NCI-H2081 (cell line): ENCODE measurements around the gene P2RY14.
"Not testable (repeated sequence)": the region's sequence is repeated elsewhere in the genome, so short reads cannot be mapped to it uniquely, and the experiment has no call there.

Experiments
- DNase-seq, 2 experiments: peaks; one replicate each; lab custom pipeline; 2025; lab: John Stamatoyannopoulos, UW

The P2RY14 gene

DNA sequence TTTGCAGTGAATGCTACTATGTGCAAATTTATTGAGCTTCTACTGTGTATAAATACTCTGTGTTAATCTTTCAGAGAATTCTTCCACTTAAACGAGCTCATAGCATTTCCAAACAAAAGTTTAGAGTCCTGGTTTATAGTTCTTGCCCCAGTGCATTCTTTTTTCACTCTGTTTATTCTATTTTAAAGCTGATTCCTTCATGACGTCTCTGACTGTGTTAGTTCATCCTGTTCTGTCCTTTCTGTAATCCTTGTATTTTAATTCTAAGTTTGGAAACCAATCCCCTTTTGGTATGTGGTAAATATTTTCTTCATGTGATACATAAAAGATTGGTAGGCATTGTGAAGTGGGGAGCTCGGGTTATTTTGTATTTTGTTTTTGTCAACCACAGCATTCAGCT is 18.7 kb downstream of the P2RY14 start:
- DNase-seq = no peak

DNA sequence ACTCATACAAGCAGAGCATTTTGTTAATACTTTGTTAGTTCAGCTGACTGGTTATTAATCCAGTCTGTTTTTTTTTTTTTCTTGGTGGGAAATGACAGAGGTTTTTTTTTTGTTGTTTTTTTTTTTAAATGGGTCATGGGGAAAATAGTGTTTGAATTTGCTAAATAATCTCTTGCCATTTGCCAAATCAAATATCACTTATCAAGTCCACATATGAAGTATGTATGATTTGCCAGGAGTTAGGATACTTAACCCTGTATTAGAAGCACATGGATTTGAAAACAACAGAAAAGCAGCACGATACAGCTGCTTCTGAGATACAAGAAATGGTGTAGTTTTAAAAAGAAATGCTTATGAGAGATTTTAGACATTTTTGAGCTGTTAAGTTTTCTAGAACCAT is 21.6 kb downstream of the P2RY14 start:
- no peak for DNase-seq

DNA sequence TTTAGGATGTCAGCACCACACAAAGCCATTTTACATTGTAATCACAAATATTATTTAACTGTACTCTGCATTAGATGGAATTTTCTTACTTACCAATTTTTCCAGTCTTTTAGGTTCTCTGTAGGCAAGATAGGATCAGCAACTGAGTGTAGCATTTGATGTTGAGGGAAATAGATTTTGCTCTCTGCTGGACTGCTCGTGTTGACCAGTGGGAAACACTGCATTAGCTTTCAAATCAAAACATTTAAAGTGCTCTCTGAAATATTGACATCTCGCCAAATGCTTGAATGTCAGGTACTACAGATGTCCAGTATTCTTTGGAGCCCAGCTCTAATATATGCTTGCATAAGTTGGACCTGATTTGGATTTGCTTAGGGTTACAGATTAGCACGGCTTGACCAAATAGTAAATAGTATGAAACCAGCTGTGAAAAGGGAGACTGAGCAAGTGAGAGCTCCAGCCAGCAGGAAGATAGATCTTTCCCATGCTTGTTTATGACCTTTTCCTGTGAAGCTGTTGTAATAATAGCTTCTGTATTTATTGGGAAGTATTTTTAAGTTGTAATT is 29.5 kb downstream of the P2RY14 start:
- peak in 1 of 2 experiments; percentile 32 for DNase-seq

DNA sequence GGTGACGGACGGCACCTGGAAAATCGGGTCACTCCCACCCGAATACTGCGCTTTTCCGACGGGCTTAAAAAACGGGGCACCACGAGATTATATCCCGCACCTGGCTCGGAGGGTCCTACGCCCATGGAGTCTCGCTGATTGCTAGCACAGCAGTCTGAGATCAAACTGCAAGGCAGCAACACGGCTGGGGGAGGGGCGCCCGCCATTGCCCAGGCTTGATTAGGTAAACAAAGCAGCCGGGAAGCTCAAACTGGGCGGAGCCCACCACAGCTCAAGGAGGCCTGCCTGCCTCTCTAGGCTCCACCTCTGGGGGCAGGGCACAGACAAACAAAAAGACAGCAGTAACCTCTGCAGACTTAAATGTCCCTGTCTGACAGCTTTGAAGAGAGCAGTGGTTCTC is 36.3 kb downstream of the P2RY14 start:
- not testable (repeated sequence) for DNase-seq

DNA sequence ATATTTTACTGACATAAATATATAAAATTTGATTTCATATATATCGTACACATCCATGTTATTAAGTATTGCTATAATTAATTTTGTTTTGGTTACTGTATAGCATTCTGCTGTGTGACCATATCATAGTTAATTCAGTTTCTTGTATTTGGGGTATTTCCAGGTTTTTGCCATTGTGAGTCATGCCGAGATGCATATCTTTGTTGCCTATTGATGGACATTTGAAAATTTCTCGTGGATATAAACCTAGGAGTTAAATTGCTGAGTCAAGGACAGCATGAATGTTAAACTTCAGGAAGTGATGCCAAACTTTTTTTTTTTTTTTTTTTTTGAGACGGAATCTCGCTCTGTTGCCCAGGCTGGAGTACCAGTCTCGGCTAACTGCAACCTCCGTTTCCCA is 41.6 kb downstream of the P2RY14 start:
- DNase-seq = no peak

DNA sequence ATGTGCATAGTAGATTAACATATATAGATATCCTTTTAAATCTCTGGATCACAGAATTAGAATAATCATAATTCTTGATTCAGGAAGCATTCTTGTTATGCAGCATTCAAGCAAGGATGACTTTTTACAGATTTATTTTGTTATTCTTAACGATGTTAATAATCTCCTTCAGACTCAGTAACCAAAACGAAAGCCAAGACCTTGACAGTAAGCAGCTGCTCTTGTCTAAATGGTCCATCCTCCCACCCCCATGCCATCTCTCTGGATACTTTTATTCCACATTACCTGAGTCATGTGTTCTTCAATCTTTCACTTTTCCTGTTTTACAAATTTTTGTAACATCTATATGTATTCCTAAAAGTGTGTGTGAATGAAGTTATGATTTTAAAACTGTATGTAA is 42.0 kb downstream of the P2RY14 start:
- no peak for DNase-seq

DNA sequence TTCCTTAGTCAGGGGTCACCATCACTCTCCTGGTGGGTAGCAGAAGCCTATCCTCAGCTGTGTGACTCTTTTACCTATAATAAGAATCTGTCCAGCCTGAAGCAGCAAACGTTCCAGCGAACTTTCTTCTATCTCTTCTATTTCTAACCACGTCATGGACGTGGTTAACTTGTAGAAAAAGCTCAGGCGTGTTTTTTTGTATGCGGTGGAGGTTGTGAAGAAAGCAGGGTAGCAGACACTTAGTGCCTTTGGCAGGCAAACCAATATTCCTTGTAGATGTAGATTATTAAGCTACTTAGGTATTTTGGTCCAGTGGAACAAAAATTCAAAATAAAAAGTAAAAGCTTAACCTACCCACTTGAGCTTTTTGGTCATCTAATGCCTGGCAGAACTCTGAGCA is 43.5 kb downstream of the P2RY14 start:
- no peak for DNase-seq

DNA sequence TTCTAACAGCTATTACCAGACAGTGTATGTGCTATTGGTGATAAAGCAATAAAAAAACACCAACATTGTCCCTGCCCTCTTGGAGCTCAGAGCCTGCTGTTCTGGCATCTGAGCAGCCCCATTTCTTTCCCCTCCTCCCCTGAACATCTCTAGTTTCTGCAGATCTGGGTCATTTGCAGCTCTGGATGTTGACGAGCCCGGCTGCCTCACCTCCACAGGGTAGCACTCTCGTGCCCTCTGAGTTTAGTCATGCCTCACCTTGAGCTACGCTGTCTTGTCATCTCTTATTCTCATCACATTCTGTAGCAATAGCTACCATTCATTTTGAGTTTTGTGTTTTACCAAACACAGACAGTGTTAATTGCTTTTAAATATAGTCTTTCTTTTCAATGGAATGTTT is 45.4 kb downstream of the P2RY14 start:
- no peak for DNase-seq

DNA sequence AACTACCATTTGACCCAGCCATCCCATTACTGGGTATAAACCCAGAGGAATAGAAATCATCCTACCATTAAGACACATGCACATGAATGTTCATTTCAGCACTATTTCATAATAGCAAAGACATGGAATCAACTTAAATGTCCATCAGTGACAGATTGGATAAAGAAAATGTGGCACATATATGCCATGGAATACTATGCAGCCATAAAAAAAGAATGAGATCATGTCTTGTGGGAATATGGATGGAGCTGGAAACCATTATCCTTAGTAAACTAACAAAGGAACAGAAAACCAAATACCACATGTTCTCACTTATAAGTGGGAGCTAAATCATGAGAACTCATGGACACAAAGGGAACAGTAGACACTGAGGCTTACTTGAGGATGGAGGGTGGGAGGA is 45.9 kb downstream of the P2RY14 start:
- not testable (repeated sequence) for DNase-seq

DNA sequence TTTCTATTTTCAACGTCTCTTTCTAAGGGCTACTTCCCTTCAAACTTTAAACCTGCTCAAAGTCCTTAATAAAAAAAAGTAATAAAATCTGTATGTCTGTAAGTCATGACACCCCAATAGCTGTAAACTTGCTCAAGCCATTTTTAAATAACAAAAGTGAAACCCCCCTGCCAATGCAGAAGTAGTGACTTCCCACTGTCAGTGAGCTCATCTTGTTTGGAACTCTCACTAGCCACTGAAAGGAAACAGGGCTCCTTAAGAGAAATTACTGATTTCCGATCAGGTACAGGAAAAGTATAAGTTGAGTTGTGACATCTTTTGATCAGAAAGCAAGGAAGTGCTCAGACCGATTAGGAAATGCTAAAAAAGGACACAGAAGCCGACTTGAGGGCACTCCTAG is 47.7 kb downstream of the P2RY14 start:
- DNase-seq = no peak

DNA sequence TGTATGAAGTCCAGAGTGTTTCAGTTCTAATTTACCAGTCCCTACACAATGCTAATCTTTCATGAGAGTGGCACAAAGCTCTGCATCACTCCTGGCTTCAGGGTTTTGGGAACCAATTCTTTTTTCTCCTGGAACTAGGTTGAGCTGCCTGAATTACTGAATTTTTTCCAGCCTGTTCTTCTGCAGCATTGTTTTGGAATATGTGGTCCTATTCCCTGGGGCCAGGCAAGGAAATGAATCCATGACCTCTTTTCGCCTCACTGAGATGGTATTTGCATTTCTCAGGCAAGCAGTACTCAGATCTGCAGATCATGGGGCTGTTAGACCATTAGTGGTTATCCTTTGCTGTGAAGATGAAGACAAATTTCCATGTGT is 49.7 kb downstream of the P2RY14 start:
- DNase-seq = no peak

DNA sequence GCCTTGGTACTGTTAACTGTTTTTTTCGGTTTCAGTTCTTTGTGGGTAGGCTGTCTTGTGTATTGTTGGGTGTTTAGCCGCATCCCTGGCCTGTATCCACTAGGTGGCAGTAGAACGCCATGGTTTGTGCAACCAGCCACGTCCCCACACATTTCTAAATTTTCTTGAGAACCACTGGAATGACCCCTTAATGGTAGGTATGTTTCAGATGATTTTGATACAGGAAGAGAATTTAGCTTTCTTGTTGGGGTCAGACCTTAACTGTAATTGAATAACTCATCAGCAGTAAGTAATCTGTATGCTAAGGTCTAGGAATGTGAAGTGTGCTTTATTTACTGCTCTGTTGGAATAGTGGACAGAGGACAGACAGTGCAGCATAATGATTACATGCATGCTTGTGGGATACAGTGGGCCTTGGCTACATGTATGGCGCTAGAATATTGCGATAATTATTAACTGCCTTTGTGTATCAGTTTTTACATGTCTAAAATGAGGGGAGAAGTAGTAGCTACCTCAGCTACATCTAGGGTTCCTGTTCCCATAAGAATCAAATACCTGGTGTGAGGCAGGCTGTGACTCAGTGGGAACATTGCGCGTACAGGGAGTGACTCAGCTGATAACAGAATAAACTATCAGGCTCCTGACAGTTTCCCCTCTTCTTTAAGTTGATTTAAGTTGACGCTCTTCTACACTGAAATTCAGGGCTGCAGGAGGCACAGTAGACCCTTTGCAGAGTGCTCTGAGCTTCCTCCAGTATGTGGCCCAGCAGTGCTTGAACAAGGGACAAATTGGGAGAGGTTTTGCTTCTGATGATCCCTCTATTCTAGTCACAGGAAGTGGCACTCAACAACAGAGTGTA is 50.3 kb downstream of the P2RY14 start:
- DNase-seq = peak; percentile 76 to 79

DNA sequence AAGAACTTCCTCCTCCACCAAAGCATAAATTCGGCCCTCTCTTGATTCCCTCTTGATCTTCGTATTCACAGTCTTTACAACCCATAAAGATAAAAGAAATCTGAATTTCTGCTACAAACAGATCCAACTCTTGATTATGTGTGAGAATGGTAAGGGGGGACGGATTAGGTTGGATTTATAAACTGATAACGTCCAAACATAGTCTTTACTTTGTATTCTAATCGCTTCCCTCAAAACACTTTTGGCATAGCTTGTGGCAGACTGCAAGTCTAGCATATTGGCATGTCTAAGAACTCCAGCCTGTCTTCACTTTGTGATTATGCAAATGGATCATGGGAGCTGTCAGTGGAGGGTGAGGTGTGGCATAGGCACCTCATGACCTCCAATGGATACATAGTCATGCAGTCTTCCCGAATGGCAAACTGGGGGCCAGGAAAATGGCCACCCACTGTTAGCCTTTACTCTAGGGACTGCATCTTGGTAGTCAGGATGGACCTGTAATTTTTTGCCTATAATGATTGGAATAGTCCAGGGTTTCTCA is 51.0 kb downstream of the P2RY14 start:
- DNase-seq = no peak

DNA sequence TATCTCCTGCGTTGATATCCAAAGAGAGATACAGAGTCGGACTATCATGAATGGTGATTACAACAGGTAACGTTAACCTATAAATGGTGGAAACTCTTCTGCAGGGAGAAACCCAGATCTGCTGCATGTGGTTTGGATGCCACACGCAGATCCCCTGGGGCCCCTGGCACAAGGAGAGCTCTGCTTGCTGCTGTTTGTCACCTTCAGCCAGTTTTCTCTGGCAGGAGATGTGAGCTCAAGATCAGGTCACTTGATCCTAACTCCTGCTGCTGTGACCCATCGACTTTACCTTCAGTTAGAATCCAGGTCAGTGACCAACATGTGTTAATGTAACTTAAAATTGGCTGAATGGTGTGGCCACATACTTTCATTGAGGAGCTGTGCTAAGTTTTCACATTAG is 51.5 kb downstream of the P2RY14 start:
- no peak for DNase-seq

DNA sequence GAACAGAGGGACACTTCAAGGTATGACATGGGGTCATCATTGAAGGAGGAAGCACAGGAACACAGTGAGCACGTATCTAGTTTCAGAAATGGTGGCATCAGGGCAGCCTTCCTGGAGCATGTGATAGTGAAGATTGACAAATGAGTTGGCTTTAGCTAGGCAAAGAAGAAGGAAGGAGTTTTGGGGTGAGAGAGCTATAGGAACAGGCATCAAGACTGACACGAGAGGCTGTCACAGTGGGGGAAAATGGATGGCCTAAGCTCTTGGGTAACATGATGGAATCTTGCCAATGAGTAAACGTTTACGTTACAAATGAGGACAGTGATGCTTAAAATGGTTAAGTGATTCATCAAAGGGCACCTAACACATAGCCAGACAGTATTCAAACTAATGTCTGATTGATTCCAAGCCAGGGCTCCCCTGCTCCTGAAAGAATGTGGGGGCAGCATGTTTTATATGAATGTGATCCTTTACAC is 52.2 kb downstream of the P2RY14 start:
- peak; percentile 30 to 66 for DNase-seq

DNA sequence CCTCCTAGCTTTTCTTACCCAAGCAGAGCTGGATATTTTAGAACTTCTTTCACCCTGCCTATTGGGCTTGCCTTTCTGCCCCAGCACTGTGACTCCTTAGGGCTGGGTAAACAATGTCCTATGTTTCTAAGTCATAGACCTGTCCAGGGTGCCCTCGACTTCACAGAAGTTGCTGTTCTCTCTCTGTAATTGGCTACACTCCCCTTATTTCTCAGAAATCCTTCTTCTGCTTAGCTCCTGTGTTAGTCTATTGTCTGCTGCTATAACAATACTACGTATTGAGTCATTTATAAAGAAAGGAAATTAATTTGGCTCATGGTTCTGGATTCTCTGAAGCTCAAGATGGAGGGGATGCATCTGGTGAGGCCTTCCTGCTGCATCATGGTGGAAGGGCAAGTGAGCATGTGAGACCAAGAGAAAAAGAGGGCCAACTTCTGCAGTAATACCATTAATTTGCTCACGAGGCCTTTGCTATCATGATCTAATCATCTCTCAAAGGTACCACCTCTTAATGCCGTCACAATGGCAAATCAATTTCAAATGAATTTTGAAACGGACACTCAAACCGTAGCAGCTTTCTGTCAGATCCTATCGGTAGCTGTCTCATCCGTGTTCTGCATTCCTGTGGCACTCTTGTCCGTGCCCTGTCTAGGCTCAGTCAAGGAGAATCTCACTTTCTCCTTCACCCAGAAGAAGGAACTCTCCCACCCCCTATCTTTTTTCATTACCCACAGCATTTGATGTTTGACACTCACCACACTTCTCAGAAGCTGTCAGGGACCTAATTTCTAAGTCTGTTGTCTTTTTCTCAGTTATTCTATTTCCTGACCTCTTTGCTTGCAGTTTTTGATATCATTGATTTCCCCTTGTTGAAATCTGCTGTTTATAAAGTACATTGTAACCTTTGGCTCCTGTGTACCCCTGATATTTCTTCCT is 53.0 kb downstream of the P2RY14 start:
- no peak for DNase-seq

DNA sequence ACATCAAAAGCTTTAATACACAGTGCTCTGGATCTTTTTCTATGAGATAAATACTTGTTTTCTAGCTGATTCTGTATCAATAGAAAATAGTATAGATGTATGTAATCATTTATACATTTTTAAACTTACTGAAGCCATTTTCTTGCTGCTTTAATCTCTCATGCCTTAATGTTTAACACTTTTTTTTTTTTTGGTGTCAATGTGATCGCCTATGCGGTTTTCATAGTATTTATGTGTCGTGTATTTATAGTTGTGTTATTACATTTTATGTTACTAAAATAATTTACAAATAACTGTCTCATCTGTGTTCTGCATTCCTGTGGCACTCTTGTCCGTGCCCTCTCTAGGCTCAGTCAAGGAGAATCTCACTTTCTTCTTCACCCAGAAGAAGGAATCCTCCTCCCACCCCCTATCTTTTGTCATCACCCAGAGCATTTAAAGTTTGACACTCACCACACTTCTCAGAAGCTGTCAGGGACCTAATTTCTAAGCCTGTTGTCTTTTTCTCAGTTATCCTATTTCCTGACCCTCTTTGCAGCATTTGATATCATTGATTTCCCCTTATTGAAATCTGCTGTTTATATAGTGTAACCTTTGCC is 54.0 kb downstream of the P2RY14 start:
- DNase-seq = no peak

DNA sequence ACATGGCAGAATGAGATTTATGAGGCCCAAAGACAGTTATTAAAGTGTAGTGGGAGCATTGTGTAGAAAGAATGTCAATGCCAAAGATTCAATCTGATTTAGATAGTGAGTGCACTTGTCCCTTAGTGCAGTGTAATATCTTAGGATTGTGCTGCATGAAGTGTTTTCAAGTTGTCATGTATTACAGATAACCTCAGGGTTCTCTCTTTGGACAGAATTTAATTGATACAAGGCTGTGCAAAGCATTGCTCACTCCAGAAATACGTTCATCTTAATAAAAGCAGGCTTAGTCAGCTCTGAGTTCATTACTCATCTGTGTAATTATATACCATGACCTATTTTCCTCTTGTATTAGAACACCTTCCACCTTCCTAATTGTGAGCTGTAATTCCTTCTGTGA is 59.3 kb downstream of the P2RY14 start:
- peak in 1 of 2 experiments; percentile 28 for DNase-seq

DNA sequence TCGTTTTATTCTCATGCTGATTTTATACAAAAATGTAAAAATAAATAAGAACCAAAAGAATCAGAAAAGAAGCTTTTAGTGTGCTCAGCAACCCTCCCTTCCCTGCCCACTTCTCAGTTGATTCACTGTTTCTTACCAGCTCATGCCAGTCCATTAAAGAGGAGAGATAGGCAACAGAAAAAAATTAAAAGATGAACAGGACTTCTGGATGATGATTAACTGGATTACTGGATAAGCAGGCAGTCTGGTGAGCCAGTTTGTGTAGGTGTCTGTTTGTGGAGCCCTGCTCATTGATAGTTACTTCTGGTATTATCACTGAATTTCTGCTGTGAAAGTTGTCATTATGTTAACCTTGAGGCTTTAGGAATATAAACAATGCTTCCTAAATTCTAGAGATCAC is 60.2 kb downstream of the P2RY14 start:
- no peak for DNase-seq

DNA sequence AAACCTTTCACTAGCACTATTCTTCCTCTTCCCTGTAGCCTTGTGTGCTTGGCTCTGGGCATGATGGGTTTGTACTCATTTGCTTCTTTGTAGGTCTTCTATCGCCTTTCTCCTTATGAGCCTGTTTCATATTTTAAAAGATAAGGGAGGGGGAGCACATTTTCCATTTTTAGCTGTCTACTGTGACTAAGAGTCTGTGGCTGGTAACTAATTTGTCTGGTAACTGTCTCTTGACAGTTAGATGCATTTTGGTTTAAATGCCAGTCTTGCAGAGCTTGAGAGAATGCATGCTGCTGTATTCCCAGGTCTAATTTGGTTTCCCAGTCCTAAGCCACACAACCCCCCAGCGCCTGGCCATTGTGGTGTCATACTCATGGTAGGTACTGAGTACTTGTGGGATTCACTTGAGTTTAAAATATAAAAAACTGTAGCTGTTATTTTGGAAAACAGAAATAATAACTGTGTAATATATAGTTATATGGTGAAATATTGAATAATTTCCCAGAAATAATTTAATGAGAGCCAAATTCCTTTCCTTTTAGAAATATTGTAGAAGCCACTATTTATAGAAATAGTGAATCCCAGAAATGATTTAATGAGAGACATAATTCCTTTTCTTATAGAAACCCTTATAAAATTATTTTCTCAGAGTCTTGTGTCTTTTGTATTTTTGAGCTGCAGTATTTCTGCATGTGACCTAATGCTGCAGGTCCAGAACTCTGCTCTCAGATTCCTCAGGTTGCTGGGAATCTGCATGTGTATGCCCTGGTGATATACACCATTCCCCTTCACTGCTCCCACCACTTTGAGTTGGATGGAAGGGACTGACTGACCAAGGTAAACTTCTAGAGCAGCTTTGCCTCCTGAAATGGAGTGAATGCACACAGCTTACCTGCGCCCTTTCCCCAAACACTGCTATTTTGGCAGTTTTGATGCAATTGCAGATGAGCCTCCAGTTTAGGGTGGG is 61.4 kb downstream of the P2RY14 start:
- no peak for DNase-seq

DNA sequence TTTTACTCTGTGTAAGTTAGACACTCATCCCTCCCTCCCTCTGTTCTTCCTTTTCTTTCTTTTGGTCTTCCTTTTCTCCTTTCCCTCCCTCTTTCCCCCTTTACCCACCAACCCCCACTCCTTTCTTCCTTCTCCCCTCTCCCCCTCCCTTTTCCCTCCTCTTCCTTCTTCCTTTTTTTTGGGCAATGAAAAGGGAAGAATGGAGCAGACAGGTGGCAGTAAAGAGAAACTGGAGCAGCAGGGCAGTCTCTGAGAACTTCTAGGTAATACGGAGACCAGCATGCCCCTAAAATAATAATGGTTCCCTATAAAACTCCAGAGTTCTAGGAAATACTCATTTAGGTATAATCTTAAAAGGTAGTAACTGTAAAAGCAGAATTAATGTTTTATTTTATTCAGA is 63.9 kb downstream of the P2RY14 start:
- no peak for DNase-seq
